Astrocyte (in vitro differentiated cells and primary cell): ENCODE results near the gene LDB3.

Source experiments
- EZH2 ChIP-seq: IDR thresholded peaks from 2 replicates; pipeline ENCODE4 v1.6.1; 2012; ENCODE audit warnings: mild to moderate bottlenecking, low read length, inconsistent platforms; ENCODE audit not compliant: insufficient read depth
- TF ChIP-seq, protein P1 (sequence below): IDR thresholded peaks from 2 replicates; pipeline ENCODE4 v1.5.1; 2011; ENCODE audit warnings: low read depth, mild to moderate bottlenecking, inconsistent platforms, low read length, moderate library complexity; ENCODE audit not compliant: insufficient read depth

DNA sequence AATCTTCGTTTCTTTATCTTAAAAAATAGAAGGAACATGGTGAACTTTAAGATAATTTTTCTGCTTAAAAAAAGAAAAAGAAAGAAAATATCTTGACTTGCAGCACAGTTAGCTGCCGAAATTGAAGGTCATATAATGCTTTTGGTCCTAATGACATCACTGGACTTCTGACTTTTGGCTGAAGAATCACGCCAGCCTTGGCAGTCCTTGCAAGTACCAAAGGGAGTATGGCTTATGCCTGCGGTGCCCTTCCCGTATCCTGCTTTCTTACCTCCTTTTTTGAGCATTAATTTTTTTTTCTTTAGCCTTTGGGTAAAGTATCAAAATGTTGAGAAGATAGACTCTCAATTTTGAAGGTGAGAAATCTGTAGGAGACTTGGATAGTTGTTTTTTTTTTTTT lies 95.1 kb downstream of the LDB3 start:
- TF ChIP-seq EZH2 = no peak
- TF ChIP-seq, protein P1, sequence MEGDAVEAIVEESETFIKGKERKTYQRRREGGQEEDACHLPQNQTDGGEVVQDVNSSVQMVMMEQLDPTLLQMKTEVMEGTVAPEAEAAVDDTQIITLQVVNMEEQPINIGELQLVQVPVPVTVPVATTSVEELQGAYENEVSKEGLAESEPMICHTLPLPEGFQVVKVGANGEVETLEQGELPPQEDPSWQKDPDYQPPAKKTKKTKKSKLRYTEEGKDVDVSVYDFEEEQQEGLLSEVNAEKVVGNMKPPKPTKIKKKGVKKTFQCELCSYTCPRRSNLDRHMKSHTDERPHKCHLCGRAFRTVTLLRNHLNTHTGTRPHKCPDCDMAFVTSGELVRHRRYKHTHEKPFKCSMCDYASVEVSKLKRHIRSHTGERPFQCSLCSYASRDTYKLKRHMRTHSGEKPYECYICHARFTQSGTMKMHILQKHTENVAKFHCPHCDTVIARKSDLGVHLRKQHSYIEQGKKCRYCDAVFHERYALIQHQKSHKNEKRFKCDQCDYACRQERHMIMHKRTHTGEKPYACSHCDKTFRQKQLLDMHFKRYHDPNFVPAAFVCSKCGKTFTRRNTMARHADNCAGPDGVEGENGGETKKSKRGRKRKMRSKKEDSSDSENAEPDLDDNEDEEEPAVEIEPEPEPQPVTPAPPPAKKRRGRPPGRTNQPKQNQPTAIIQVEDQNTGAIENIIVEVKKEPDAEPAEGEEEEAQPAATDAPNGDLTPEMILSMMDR = no peak
